OCI-LY1 (cell line): ENCODE data around the gene PXDN.

Source experiments
- CTCF ChIP-seq: fragments of 200-600 bp; sonication (generic), shearing (Covaris generic); IDR thresholded peaks from 2 replicates; pipeline ENCODE4 v1.5.1; 2017; ENCODE audit warnings: mild to moderate bottlenecking, antibody characterized with exemption, low read length, moderate library complexity, mixed read lengths
- EZH2 ChIP-seq: fragments of 200-600 bp; sonication (generic), shearing (Covaris generic); IDR thresholded peaks from 2 replicates; pipeline ENCODE4 v1.8.0; 2017; ENCODE audit warnings: borderline replicate concordance, mixed run types, mild to moderate bottlenecking, antibody characterized with exemption, low read length, moderate library complexity, mixed read lengths

GRCh38 chr2:1759611-1759930 is 15.3 kb upstream of the PXDN start:
- no peak for TF ChIP-seq EZH2
- no peak for TF ChIP-seq CTCF
